IPS DF 6.9 (cell line): ENCODE measurements around the gene ZDHHC1.
"Not testable (repeated sequence)": the region's sequence is repeated elsewhere in the genome, so short reads cannot be mapped to it uniquely, and the experiment has no call there.

Experiments used
- DNase-seq: peaks from one replicate; pipeline ENCODE4 v3.0.0-alpha.2; 2013; ENCODE audit warnings: low read depth, low spot score
- H3K27ac ChIP-seq: one replicate; pipeline ENCODE4 v1.5.1; 2013; ENCODE audit warnings: low read length, control low read depth
- H3K27me3 ChIP-seq: 2 replicates; pipeline ENCODE4 v1.6.1; 2013; ENCODE audit warnings: mild to moderate bottlenecking, low read length; ENCODE audit not compliant: control insufficient read depth, insufficient read depth
- H3K36me3 ChIP-seq: 2 replicates; pipeline ENCODE4 v1.6.1; 2013; ENCODE audit warnings: low read length; ENCODE audit not compliant: control insufficient read depth, insufficient read depth
- H3K4me1 ChIP-seq: 2 replicates; pipeline ENCODE4 v1.6.1; 2013; ENCODE audit warnings: low read length; ENCODE audit not compliant: control insufficient read depth, insufficient read depth
- H3K4me3 ChIP-seq: 2 replicates; pipeline ENCODE4 v1.5.1; 2013; ENCODE audit warnings: mild to moderate bottlenecking, low read length
- H3K9me3 ChIP-seq: 2 replicates; pipeline ENCODE4 v1.6.1; 2013; ENCODE audit warnings: low read length, inconsistent platforms; ENCODE audit not compliant: control insufficient read depth, insufficient read depth
- WGBS: extraction: QIAGEN DNeasy Blood & Tissue Kit; methylation state at CpG from one replicate; pipeline ENCODE4 v1.1.7; 2013; ENCODE audit warnings: mixed read lengths, missing lambda C conversion rate; ENCODE audit not compliant: insufficient read length, insufficient coverage; 5-methylcytosine and 5-hydroxymethylcytosine counted together

ZDHHC1 gene

DNA sequence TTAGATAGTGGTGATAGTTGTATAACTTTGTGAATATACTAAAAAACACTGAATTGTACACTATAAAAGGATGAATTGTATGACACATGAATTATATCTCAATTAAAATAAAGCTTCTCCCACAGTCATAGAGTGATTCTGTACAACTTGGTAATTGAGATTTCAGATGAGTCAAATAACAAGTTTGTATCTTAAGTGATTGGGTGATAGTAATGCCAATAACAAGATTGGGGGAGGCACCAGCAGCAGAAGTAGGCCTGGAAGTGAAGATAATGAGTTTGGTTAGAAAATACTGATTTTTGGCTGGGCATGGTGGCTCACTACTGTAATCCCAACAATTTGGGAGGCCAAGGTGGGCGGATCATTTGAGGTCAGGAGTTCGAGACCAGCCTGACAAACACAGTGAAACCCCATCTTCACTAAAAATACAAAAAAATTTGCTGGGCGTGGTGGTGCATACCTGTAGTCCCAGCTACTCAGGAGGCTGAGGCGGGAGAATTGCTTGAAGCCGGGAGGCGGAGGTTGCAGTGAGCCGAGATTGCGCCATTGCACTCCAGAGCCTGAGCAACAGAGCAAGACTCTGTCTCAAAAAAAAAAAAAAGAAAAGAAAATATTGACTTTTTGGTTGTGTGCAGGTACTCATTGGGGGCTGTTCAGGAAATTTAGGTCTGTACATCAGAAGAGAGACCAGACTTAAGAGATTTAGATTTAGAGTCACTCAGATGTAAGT is 56.6 kb downstream of the ZDHHC1 start:
- H3K4me3 ChIP-seq, DNase-seq: not testable (repeated sequence)

GRCh38 chr16:67357561-67357960 is 58.7 kb downstream of the ZDHHC1 start:
- Histone ChIP-seq H3K4me1 (no peaks in the 10 kb centered on the region), H3K4me3 (no peak overlapping the region), H3K36me3 (no peaks in the 10 kb centered on the region), H3K27ac (no peak overlapping the region), H3K9me3 (no peaks in the 10 kb centered on the region), H3K27me3 (no peaks in the 10 kb centered on the region)
- no peak for DNase-seq
- WGBS, result no CpG with 5 or more reads among the region's 4 CpGs

More for the DNA sequence above, 56.6 kb downstream of the ZDHHC1 start:
- not testable (repeated sequence) for H3K27ac ChIP-seq, H3K4me1 ChIP-seq, H3K36me3 ChIP-seq, H3K9me3 ChIP-seq, H3K27me3 ChIP-seq
- WGBS, result no CpG with 5 or more reads among the region's 8 CpGs

- Histone ChIP-seq H3K4me3 (no peak overlapping the region), H3K9me3 (no peaks in the 10 kb centered on the region), H3K36me3 (no peaks in the 10 kb centered on the region), H3K27me3 (no peaks in the 10 kb centered on the region), H3K27ac (no peak overlapping the region), H3K4me1 (no peaks in the 10 kb centered on the region)
- WGBS, result no CpG with 5 or more reads among the region's 3 CpGs
- no peak for DNase-seq
Measured at GRCh38 chr16:67356396-67356795, 59.9 kb downstream of the ZDHHC1 start.

GRCh38 chr16:67352463-67352862 is 63.8 kb downstream of the ZDHHC1 start:
- not testable (repeated sequence) for DNase-seq, H3K9me3 ChIP-seq

DNA sequence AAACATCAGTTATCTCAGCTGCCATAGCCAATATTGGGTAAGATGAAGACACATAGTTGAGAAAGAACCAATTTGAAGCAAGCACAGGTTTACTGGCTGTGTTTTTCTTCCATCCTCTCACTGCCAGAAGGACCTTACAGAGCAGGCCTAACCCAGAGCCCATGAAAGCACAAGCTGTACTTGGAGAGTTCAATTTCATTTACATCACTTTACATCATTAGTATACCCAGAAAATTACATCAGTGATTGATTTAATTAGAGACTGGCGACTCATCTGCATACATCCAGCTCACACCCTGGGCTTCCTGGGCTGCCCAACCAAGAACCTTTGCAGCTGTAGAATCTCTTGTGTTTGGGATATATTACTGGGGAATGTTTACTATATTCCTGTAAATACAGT is 66.0 kb downstream of the ZDHHC1 start:
- WGBS, result no CpG with 5 or more reads among the region's 1 CpG
- H3K4me3 ChIP-seq, result no peak overlapping the region

More at GRCh38 chr16:67352463-67352862, 63.8 kb downstream of the ZDHHC1 start:
- not testable (repeated sequence) for H3K27ac ChIP-seq, H3K36me3 ChIP-seq, H3K27me3 ChIP-seq, H3K4me3 ChIP-seq, H3K4me1 ChIP-seq
- WGBS, result no CpG with 5 or more reads among the region's 3 CpGs

GRCh38 chr16:67349172-67349571 is 67.1 kb downstream of the ZDHHC1 start:
- DNase-seq, result no peak

More for the DNA sequence above, 66.0 kb downstream of the ZDHHC1 start:
- no peaks in the 10 kb centered on the region for H3K4me1 ChIP-seq
- DNase-seq, result no peak
- H3K27me3 ChIP-seq, result no peaks in the 10 kb centered on the region
- H3K27ac ChIP-seq, result no peak overlapping the region
- no peaks in the 10 kb centered on the region for H3K36me3 ChIP-seq
- H3K9me3 ChIP-seq, result no peaks in the 10 kb centered on the region

GRCh38 chr16:67346341-67346740 is 69.9 kb downstream of the ZDHHC1 start:
- H3K36me3 ChIP-seq, result no peaks in the 10 kb centered on the region
- DNase-seq, result no peak
- H3K27ac ChIP-seq, result no peak overlapping the region
- no CpG with 5 or more reads among the region's 3 CpGs for WGBS
- no peaks in the 10 kb centered on the region for H3K4me1 ChIP-seq
- H3K4me3 ChIP-seq, result no peak overlapping the region
- no peaks in the 10 kb centered on the region for H3K9me3 ChIP-seq
- H3K27me3 ChIP-seq, result no peaks in the 10 kb centered on the region

More at GRCh38 chr16:67349172-67349571, 67.1 kb downstream of the ZDHHC1 start:
- Histone ChIP-seq H3K27me3 (no peaks in the 10 kb centered on the region), H3K4me1 (no peaks in the 10 kb centered on the region), H3K27ac (no peak overlapping the region), H3K36me3 (no peaks in the 10 kb centered on the region), H3K4me3 (no peak overlapping the region), H3K9me3 (no peaks in the 10 kb centered on the region)

GRCh38 chr16:67345401-67345800 is 70.9 kb downstream of the ZDHHC1 start:
- Histone ChIP-seq H3K36me3 (no peaks in the 10 kb centered on the region), H3K27me3 (no peaks in the 10 kb centered on the region), H3K9me3 (no peaks in the 10 kb centered on the region), H3K27ac (no peak overlapping the region), H3K4me3 (no peak overlapping the region), H3K4me1 (no peaks in the 10 kb centered on the region)
- no peak for DNase-seq
- WGBS, result no CpG with 5 or more reads among the region's 1 CpG
